ENCODE measurements around the gene PPEF2.

The PPEF2 gene

GRCh38 chr4:75891611-75892010 is 10.6 kb downstream of the PPEF2 start:
- no peak for DNase-seq

DNA sequence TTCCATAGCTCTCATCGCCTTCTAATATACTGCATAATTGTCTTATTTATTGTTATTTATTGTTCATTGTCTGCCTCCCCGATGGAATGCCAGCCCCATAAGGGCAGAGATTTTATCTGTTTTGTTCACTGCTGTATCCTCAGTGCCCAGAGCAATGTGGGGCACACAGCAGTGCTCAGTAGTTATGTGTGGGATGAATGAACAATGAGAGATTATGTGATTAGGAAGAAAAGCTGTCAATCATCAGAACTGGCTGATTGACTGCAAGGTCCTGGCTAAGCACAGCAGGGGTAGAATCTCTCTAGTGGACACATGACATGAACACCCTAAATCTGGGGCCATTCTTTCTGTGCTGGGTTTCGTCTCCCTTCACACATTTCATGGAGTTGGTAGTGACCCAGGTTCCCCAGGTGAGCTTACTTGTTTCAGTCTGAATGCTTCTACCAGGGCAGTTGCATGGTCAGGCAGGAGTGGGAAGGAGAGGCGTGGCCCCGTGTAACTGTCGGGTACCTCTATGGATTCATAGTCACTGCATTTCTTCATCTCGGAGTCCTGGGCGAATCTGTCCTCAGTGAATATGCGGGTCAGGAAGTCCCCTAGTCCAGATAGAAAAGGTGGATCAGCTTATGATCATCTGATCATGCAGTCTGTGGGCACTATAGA is 12.6 kb downstream of the PPEF2 start:
- DNase-seq = no peak

DNA sequence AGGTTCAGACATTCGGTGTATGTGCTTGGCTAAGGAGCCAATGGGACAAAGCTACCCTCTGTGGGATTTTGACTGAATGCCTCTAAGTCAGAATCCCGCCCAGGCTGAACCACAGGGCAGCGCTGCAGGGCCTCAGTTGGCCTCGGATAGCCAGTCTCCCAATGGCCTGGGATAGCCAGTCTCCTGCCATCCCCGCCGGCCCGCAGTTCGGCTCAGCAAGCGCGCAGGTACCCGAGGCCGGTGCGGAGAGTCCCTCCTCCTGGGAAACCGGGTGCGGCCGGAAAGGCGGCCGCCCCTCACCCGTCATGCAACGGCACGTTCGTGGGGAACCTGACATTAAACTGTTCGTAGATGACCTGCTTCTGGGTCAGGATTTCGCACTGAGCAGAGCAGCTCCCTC is 16.1 kb downstream of the PPEF2 start:
- no peak for DNase-seq

DNA sequence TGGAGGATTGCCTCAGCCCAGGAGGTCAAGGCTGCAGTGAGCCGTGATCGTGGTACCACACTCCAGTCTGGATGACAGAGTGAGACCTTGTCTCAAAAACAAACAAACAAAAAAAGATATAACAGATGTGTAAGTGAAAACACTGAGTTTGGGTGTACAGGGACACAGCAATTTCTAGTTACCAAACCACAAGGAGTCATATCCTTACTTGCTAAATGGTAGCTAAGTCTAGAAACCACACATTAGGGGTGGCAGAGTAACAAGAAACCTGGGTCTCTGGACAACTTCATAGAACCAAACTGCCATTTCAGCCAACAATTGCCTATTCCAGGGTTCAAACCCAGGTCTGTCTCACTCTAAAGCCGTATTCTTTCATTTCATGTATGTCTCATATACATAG is 20.8 kb downstream of the PPEF2 start:
- DNase-seq = no peak

GRCh38 chr4:75880278-75880677 is 22.0 kb downstream of the PPEF2 start:
- DNase-seq = no peak

DNA sequence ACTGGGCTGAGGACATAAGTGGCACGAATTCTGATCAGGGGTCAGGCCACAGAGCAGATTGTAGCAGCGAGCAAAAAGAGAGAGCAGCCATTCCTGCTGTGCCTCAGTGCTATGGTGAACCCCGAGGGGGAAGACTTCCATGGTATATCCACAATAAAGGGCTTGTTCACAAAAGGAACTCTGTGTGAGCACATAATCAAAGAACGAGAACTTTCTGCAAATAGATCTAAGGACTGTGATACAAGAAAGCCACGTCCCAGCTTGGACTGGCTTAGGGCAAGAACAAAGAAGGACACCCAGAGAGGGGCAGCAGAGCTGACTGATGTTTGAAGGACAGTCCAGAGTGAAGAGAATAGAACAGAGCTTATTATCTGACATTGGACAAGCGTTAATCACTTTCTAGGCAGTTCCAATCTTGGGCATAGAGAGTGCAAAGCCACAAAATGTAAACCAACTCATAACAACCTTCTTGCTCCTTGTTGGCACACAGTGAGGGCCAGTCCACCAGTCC is 24.0 kb downstream of the PPEF2 start:
- DNase-seq = no peak

DNA sequence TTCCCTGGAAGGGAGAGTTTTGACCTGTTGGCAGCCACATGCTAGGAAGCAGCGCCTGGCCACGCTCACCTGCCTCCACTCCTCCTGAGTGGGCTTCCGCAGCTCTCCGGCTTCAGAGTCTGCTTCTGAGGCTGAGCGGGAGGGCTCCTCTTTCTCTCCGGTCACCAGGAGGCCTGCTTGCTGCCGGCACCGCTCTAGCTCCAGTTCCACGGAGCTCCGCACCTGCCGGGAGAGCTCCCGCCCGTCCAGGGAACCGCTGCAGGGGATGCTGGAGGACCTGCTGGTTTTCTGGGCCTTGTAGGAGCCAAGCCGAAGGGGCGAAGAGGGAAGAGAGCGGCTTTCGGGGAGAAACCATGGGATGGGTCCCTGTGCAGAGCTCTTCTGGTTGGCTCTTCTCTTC is 26.0 kb downstream of the PPEF2 start:
- no peak for DNase-seq

- DNase-seq = no peak
These were observed 33.2 kb downstream of the PPEF2 start for GRCh38 chr4:75869100-75869499.

DNA sequence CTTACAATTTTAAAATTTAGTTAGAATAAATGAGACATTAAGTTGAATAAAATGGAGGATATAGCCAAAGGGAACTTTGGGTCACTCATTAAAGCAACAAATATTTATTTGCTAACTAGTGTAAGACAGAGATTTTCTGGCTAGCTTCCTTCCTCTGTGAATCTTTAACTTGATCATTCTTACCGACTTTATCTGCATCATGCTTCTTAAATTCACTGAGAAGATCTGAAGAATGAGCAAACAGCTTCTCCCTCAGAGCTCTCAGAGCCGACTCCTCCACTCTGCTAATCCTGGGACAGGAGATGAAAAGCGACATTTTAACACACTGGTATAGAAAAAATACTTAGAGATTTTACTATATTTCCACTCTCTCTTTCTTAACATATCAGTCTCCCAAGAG is 35.1 kb downstream of the PPEF2 start:
- DNase-seq = no peak

DNA sequence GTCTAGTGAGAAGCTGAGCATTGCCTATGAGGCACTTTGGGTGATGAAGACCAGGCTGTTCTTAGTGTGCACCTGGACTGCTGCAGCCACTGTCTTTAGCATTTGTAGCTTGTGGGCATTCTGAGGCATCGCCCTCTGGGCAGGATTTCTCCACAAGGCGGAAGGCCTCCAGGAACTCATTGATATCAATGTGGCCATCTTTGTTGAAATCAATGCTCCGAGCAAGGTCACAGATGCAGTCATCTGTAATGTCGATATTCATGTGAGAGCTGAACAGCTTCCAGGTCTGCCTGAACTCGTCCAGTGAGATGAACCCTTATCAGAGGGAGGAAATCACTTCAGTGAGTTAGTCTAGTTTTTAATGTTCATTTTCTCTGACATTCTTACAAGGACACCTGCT is 41.6 kb downstream of the PPEF2 start:
- no peak for DNase-seq

DNA sequence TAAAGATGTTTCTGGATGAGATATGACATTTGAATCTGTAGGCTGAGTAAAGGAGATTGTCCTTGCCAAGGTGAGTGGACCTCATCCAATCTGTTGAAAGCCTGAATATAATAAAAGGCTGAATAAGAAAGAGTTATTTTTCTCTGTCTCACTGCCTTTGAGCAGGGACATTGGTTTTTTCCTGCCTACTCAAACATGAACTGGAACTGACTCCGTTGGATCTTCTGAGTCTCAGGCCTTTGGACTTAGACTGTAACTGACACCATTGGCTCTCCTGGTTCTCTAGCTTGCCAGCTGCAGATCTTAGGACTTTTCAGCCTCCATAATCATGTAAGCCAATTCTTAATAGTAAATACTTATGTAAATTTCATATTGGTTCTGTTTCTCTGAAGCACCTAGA is 43.5 kb downstream of the PPEF2 start:
- DNase-seq = no peak

DNA sequence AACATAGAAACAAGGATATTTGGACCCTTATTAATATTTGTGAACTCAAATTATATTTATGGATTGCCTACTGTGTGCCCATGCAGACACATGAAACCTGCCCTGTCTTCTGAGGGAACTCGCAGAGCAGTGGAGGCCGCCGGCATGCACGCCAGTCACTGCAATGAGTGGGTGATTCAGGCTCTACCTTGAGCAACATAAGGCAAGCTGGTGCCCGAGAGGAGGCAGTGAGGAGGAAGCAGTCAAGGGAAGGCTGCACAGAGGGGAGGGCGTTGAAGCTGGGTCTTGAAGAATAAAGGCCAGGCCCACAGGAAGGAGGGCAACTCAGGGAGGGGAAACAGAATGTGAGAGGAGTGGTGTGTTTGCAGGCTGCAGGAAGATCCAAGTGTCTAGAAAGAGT is 52.8 kb downstream of the PPEF2 start:
- DNase-seq = no peak

DNA sequence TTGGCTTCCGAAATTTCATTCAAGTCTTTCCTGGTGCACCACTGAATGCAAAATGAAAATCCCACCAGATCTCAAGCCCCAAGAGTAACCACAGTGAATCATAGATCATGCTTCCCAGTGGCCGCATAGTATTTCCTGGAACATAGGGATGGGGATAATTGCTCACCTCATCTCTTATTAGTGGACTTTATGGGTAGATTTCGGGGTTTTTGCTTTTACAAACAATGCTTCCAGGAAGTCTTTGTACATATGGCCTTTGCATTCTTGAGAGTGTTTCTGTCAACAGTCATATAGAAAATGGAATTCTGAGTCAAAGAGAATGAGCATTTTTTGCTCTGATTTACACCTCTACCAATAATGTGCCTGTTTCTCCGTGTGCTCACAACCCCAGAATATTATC is 53.4 kb downstream of the PPEF2 start:
- no peak for DNase-seq

DNA sequence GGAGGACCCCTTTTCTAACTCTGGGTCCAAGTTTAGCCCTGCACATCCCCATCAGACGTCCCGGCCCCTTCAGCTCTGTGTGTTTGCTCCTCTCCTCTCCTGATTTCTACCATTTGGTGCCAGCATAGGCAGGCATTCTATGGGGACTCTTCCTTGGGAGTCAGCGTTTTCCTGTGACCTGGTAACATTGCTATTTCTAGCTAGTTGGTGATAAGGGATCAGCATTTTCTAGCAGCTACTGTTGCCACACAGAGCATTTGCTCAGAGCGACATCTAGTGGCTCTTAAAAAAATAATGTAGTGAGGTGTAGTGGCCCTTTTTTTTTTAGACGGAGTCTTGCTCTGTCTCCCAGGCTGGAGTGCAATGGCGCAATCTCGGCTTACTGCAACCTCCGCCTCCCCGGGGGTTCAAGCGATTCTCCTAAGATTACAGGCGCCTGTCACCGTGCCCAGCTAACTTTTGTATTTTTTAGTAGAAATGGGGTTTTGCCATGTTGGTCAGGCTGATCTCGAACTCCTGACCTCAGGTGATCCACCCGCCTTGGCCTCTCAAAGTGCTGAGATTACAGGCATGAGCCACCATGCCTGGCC is 54.0 kb downstream of the PPEF2 start:
- peak; percentile 12 for DNase-seq

DNA sequence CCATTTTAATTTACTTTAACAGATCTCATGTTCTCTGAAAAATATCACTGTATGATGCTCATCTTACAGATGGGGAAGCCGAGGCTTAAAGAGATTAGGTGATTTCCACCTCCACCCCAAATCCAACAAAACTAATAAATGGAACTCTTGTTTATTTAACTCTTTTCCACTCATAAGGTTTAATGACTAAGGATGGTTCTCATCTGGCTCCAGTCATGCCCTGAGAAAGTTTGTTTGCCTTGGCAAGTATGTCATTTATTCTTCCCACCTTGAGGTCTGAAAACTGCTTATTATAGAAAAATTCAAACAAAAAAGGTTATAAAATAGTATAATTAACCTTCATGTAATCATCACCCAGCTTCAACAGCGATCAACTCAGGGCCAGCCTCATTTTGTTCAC is 56.3 kb downstream of the PPEF2 start:
- DNase-seq = no peak

DNA sequence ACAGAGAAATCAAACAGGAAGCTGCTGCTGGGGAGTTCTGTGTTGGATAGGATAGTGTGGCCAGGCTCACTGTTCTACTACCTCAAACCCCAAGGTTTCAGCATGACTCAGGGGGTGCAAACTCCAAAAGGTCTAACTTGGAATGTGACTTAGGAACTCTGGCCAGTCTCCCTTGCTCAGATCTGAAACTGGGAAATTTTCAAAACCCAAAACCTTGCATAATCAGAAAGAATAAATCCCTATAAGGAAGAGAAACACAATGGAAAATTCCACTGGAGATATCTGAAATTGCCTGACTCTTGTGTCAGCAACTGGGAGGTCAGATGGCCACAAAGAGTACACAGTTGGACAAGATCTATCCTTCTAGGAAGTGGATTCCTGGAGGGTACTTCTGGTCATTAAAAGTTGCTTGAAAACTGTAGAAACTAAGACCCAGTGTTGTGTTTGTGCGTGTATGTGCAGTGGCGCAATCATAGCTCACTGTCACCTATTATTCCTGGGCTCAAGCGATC is 58.0 kb downstream of the PPEF2 start:
- DNase-seq = no peak

GRCh38 chr4:75843596-75843995 is 58.7 kb downstream of the PPEF2 start:
- no peak for DNase-seq

DNA sequence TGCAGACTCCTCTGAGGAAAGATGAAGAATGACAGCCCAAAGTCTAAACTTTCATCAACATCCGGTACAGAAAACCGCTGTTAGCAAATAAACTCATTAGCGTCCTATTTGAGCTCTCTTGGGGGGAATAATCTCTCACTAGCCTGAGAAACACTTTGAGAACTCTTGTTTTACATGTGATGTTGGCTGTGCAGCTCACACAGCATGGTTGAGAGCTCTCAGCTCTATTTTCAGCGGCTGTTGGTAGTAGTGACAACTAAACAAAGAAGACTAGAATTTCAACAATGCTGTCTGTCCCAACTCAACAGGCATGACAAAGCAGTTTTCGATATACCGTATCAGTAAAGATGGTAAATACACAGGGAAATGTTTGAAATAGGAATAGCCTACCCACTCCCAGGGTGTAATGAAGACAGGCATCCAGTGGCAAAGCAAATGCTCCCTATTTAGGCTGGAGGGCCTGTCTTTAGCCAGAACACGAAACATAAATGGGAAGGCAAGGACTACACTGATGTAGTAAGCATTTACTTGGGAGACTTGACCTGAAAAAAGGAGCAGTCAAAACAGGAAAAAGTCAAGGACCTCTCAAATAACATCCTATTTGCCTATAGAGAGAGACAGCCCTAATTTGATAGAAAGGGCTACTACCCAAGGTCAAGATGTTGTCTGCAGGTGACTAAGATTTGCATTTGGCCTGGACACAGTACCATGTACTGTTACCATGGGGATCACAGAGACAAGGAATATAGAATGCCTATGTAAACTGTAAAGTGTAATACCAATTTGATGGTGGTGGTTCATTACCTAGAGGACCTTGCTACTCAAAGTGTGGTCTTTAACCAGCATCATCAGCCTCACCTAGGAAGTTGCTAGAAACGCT is 60.4 kb downstream of the PPEF2 start:
- no peak for DNase-seq

GRCh38 chr4:75834772-75835154 is 67.5 kb downstream of the PPEF2 start:
- DNase-seq = no peak

- no peak for DNase-seq
These were observed 68.0 kb downstream of the PPEF2 start for GRCh38 chr4:75834095-75834771.

- DNase-seq = no peak
These were observed 70.3 kb downstream of the PPEF2 start for GRCh38 chr4:75831856-75832405.

GRCh38 chr4:75830906-75831305 is 71.3 kb downstream of the PPEF2 start:
- no peak for DNase-seq

GRCh38 chr4:75823812-75824211 is 78.4 kb downstream of the PPEF2 start:
- no peak for DNase-seq
